Measurements from ENCODE around the gene HMGXB4. TPM values are rescaled to one million over a fixed set of nuclear protein-coding genes. Genes with fewer than 3 reads are reported as not detected.

HMGXB4 gene
- polyA plus RNA-seq, 1 experiment, result 15.1 TPM

DNA sequence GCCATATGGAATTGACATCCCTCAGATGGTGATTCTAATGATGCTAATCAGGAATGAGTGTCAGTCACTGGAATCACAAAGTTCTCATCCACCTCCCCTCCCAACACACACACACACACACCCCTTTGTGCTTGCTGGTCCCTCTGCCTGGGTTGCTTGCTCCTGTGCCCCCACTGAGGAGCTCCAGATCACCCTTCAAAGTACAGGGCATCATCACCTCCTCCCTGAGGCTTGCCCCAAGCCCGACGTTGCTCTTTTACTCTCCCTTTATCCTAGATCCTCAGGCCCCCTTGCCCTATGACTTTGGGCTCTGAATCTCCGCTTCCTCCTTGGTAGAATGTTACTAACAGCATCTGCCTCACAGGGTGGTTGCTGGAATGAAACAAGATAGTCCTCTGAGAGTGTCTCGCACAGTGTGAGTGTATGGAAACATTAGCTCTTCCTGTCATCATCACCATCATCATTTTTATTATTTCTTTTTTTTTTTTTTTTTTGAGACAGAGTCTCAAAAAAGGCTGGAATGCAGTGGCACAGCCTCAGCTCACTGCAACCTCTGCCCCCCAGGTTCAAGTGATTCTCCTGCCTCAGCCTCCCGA, 45.8 kb downstream of the HMGXB4 start:
- CTCF ChIA-PET, result interaction anchor here (1.7 kb wide), 1 partner anchor 48 kb away, joined by 5 read pairs; no protein-coding TSS in a partner anchor
- Histone ChIP-seq H3K27me3 (ENCODE audit: control insufficient read depth, insufficient read depth, low read length) (no peaks in the 10 kb centered on the region), H3K36me3 (ENCODE audit: control insufficient read depth, insufficient read depth, low read length) (peaks cover 2% of the 10 kb centered on the region; the same call in 1 of the 2 replicates), H3K4me3 (ENCODE audit: low read depth, low read length) (no peak overlapping the region)
- POLR2A ChIA-PET, result interaction anchor here (0.6 kb wide), 1 partner anchor 1657 kb away, joined by 3 read pairs; no protein-coding TSS in a partner anchor
- TF ChIP-seq, protein P1, sequence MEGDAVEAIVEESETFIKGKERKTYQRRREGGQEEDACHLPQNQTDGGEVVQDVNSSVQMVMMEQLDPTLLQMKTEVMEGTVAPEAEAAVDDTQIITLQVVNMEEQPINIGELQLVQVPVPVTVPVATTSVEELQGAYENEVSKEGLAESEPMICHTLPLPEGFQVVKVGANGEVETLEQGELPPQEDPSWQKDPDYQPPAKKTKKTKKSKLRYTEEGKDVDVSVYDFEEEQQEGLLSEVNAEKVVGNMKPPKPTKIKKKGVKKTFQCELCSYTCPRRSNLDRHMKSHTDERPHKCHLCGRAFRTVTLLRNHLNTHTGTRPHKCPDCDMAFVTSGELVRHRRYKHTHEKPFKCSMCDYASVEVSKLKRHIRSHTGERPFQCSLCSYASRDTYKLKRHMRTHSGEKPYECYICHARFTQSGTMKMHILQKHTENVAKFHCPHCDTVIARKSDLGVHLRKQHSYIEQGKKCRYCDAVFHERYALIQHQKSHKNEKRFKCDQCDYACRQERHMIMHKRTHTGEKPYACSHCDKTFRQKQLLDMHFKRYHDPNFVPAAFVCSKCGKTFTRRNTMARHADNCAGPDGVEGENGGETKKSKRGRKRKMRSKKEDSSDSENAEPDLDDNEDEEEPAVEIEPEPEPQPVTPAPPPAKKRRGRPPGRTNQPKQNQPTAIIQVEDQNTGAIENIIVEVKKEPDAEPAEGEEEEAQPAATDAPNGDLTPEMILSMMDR (IDR thresholded peaks at IDR 0.05; ENCODE audit: insufficient read depth, low read depth, low read length), result no peak
- no peak for DNase-seq (ENCODE audit: low read depth)

DNA sequence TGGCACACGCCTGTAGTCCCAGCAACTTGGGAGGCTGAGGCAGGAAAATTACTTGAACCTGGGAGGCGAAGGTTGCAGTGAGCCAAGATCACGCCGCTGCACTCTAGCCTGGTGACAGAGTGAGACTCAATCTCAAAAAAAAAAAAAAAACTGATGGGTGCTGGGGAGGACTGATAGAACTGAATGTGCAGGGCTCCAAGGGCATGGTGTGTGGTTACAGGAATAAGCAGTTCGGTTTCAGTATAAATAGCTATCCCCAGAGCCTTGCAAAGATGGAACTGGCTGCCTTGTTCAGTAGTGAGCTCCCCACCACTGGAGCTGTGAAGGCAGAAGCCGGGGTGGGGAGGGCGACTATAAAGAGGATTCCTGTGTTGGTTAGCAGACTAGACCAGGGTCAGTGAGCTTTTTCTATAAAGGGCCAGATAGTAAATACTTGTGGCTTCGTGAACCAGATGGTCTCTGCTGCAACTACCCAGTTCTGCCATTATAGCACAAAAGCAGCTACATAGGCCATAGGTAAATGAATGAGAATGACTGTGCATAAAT, 48.3 kb downstream of the HMGXB4 start:
- Histone ChIP-seq H3K4me3 (ENCODE audit: low read depth, low read length) (no peak overlapping the region), H3K36me3 (ENCODE audit: control insufficient read depth, insufficient read depth, low read length) (peaks cover 2% of the 10 kb centered on the region; the same call in 1 of the 2 replicates), H3K27me3 (ENCODE audit: control insufficient read depth, insufficient read depth, low read length) (no peaks in the 10 kb centered on the region)
- TF ChIP-seq, protein P1 (IDR thresholded peaks at IDR 0.05; ENCODE audit: insufficient read depth, low read depth, low read length), result no peak
- no peak for DNase-seq (ENCODE audit: low read depth)
- ChIA-PET POLR2A (no interaction called here), CTCF (interaction anchor here (0.7 kb wide), 1 partner anchor 23 kb away, joined by 3 read pairs; no protein-coding TSS in a partner anchor)

- no peak for DNase-seq (ENCODE audit: low read depth)
- H3K4me3 ChIP-seq (ENCODE audit: low read depth, low read length), result no peak overlapping the region
- no peaks in the 10 kb centered on the region for H3K27me3 ChIP-seq (ENCODE audit: control insufficient read depth, insufficient read depth, low read length)
- POLR2A ChIA-PET, result interaction anchor here (0.6 to 0.8 kb wide), 2 partner anchors 24 to 94 kb away, joined by 3 to 4 read pairs; no protein-coding TSS in a partner anchor
- CTCF ChIA-PET, result interaction anchor here (1.2 kb wide), 1 partner anchor 43 kb away, joined by 4 read pairs; no protein-coding TSS in a partner anchor
- TF ChIP-seq, protein P1 (IDR thresholded peaks at IDR 0.05; ENCODE audit: insufficient read depth, low read depth, low read length), result no peak
- H3K36me3 ChIP-seq (ENCODE audit: control insufficient read depth, insufficient read depth, low read length), result peaks cover 2% of the 10 kb centered on the region; the same call in 1 of the 2 replicates
These were observed 49.2 kb downstream of the HMGXB4 start for GRCh38 chr22:35306350-35306967.

DNA sequence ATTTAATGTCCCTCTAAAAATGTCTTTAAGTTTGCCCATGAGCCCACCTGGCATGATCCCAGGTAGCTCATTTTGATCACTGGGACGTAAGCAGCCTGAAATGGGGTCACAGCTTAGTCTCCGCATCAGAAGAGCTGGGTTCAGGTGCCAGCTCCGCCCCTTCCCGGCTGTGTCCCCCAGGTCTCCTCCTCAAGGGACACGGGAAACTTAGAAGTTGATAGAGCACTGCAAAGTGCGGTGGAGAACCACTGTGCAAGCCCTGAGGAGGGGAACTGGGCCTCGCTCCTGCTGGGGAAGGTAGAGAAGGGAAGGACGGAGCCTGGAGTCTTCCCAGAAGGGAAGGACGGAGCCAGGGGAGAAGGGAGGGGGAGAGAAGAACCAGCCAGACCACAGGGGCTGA, 50.1 kb downstream of the HMGXB4 start:
- POLR2A ChIA-PET, result no interaction called here
- CTCF ChIA-PET, result interaction anchor here (1.2 kb wide), 1 partner anchor 42 kb away, joined by 4 read pairs; no protein-coding TSS in a partner anchor
- no peak for DNase-seq (ENCODE audit: low read depth)
- TF ChIP-seq, protein P1 (IDR thresholded peaks at IDR 0.05; ENCODE audit: insufficient read depth, low read depth, low read length), result no peak
- H3K4me3 ChIP-seq (ENCODE audit: low read depth, low read length), result no peak overlapping the region
- H3K36me3 ChIP-seq (ENCODE audit: control insufficient read depth, insufficient read depth, low read length), result peaks cover 2% of the 10 kb centered on the region; the same call in 1 of the 2 replicates
- no peaks in the 10 kb centered on the region for H3K27me3 ChIP-seq (ENCODE audit: control insufficient read depth, insufficient read depth, low read length)

GRCh38 chr22:35307892-35308291, 50.6 kb downstream of the HMGXB4 start:
- H3K36me3 ChIP-seq (ENCODE audit: control insufficient read depth, insufficient read depth, low read length), result peaks cover 2% of the 10 kb centered on the region; the same call in 1 of the 2 replicates
- H3K4me3 ChIP-seq (ENCODE audit: low read depth, low read length), result no peak overlapping the region
- no peak for DNase-seq (ENCODE audit: low read depth)
- POLR2A ChIA-PET, result no interaction called here
- H3K27me3 ChIP-seq (ENCODE audit: control insufficient read depth, insufficient read depth, low read length), result no peaks in the 10 kb centered on the region
- CTCF ChIA-PET, result no interaction called here
- TF ChIP-seq, protein P1 (IDR thresholded peaks at IDR 0.05; ENCODE audit: insufficient read depth, low read depth, low read length), result no peak
